DMS53 treated with DMSO at 0.1 percent for 48 hours (cell line): ENCODE measurements around the gene CLEC4D.
"Not testable (repeated sequence)": the region's sequence is repeated elsewhere in the genome, so short reads cannot be mapped to it uniquely, and the experiment has no call there.

Source experiments
- DNase-seq: peaks from one replicate; lab custom pipeline; 2025; ENCODE audit not compliant: unreplicated experiment; lab: John Stamatoyannopoulos, UW

CLEC4D gene

GRCh38 chr12:8527250-8528130 lies 14.2 kb downstream of the CLEC4D start:
- no peak for DNase-seq

- no peak for DNase-seq
Measured at GRCh38 chr12:8532045-8532444, 18.7 kb downstream of the CLEC4D start.

DNA sequence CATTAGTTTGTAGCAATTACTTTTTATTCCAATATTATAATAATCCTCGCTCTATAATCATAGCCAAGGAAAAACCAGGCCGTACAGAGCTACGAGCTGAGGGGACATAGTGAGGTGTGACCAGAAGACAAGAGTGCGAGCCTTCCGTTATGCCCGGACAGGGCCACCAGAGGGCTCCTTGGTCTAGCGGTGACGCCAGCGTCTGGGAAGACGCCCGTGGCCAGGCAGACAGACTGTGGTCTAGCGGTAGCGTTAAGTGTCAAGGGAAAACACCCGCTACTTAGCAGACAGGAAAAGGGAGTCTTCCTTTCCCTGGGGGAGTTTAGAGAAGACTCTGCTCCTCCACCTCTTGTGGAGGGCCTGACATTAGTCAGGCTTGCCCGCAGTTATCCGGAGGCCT lies 24.5 kb downstream of the CLEC4D start:
- not testable (repeated sequence) for DNase-seq

DNA sequence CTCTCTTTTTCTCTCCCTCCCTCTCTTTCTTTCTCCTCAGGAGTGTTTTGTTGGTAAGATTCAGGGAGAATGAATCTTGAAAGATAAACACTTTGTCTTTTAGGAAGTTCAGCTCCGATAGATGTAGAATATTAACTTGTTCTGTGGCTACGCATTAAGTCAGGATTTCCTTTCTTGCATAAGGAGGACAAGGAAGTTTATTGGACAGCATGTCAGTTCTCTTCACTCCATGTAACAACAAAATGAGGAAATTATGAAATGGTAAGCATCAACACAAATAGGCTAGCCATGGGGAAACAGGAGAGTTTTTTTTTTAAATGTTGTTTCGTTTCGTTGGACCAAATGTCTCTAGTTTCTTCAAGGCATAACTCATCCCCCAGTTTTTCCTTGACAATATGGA lies 27.5 kb downstream of the CLEC4D start, which contains the start of gene CLEC4E:
Gene CLEC4E, minus strand, starts transcription at position 75 of the 400 bp plus-strand sequence. CDS start 108 bp downstream, outside the sequence.
- DNase-seq = not testable (repeated sequence)

- no peak for DNase-seq
Measured at GRCh38 chr12:8541562-8541961, 28.3 kb downstream of the CLEC4D start.

GRCh38 chr12:8544295-8544694 lies 31.0 kb downstream of the CLEC4D start:
- peak; percentile 65 for DNase-seq

- DNase-seq = no peak
Measured at GRCh38 chr12:8546591-8546990, 33.3 kb downstream of the CLEC4D start.

DNA sequence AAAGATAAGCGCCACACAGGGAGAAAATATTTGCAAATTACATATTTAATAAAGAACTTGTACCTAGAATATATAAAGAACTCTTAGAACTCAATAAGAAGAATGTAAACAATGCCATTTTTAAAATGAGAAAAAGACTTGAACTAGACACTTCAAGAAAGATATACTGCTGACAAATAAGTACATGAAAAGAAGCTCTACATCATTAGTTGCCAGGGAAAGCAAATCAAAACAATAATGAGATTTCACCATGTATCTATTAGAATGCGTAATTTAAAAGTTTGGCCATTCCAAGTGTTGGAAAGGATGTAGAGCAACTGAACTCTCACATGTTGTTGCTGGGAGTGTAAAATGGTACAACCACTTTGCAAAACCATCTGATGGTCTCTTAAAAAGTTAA lies 34.3 kb downstream of the CLEC4D start:
- DNase-seq = no peak

DNA sequence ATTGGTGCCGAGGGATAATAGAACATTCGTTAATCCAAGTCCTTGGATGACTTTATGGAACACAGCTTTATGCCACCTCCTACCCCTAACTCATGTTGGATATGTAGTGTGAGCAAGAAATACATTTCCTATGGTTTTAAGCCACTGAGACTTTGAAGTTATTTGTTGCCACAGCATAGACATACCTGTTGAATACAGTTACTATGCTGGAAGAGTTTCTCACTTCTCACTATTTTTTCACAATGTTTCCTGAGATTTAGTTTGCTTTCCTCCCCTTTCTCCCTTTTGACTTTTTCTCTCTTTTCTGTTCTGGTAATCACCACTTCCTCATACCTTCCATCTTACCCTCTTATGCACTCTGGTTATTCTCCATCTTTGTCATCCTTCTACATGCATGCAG lies 34.9 kb downstream of the CLEC4D start:
- DNase-seq = no peak

DNA sequence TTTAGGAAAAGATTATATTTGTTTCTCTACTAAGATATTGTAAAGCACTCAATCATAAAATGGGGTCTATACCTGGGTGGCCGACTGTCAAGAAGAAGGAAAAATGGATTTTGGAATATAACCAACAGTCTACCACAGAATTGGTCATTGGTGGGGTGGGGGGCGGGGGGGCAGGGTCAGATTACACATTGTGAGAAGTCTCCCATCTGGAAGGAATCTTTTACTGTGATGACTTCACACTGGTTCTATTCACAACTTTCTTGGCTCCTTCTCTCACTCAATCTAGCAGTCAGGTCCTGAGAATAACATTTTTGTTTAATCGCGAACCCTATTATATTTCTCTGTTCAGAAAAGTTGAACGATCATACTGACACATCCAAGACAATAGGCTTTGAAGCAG lies 36.1 kb downstream of the CLEC4D start:
- DNase-seq = no peak

GRCh38 chr12:8553088-8553627 lies 39.9 kb downstream of the CLEC4D start:
- DNase-seq = no peak

DNA sequence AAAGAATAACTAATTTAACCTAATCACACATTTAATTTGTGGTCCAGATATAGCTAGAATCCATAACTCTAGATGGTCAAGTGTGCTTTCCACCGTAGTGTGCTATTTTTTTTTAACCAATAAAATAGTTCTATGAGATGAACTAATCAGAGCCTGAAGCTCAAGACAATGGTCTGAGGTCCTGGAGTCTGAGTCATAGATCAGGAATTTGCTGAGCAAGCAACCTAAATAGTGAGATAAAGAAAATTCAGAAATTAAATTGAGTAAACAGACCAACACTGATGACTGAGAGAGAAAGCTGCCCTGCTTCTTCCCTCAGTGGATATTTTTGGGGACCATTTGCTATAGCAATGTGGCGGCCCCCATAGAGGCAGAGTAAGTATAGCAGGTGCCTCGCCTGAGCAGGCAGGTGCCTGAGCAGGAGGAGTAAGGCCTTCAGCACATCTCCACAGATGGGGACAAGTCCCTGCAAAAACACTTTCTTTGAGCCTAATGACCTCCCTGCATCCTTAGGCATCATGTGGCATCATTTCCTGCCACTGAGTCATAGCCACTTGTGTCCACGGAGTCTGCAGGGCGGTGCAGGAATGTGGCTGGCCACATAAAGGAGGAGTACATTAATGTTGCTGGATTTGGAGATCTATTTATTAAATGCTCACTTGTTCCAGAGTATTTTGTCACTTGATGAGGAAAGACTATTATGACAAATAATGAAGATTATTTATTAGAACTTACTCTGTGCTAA lies 41.3 kb downstream of the CLEC4D start:
- DNase-seq = no peak

DNA sequence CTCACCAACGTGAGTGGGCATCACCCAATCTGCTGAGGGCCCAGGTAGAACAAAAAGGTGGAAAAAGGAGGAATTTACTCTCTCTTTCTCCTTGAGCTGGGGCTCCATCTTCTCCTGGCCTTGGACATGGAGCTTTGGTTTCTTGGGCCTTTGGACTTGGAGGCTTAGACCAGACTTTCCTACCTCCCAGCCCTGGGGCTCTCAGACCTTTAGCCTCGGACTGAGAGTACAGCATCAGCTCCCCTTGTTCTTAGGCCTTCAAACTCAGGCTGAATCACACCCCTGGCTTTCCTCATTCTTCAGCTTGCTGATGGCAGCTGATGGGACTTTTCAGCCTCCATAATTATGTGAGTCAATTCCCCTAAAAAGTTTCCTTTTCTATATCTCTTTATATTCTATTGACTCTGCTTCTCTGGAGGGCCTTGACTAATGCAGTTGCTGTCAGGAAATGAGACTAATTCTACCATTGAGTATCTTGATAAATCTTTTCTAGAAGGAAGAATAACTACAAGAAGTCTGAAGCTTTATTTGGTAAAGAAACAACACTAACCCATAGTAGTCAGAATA lies 43.3 kb downstream of the CLEC4D start:
- no peak for DNase-seq

GRCh38 chr12:8559676-8560075 lies 46.4 kb downstream of the CLEC4D start:
- no peak for DNase-seq

DNA sequence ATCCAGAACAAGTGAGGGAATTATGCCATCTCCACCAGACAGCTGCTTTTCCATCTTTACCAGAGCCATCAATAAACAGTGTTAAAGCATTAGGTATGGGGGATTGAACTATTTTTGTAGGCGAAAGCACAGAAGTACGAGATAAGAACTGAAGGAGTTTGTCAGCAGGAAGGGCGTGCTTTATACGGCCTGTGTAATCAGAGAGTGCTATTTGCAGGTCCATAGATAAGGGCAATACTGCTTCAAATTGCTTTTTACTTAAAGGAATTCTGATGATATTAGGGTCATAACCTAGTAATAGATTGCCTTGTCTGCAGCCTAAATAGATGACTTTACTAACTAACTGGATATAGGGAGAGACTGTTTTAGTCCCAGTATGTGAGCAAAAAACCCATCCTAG lies 47.7 kb downstream of the CLEC4D start:
- DNase-seq = no peak

GRCh38 chr12:8562310-8562709 lies 49.0 kb downstream of the CLEC4D start:
- DNase-seq = no peak

DNA sequence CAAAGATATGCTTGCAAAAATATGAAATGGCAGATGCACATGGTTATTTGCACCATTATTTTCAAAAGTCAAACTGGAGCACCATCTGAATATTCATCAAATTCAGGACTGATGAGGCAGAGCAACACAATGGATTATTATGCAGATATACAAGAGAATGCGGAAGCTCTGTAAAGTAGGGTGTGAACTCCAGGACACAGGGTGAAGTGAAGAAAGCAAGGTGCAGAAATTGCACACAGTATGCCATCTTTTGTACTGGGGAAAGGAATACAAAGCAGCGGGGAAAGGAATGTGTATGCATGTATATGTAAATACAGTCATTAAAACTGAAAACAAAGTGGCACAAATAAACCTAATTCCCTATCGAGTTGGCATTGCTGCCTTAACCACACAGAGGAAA lies 50.1 kb downstream of the CLEC4D start:
- DNase-seq = no peak

- DNase-seq = peak; percentile 29
Measured at GRCh38 chr12:8564656-8565055, 51.4 kb downstream of the CLEC4D start.

DNA sequence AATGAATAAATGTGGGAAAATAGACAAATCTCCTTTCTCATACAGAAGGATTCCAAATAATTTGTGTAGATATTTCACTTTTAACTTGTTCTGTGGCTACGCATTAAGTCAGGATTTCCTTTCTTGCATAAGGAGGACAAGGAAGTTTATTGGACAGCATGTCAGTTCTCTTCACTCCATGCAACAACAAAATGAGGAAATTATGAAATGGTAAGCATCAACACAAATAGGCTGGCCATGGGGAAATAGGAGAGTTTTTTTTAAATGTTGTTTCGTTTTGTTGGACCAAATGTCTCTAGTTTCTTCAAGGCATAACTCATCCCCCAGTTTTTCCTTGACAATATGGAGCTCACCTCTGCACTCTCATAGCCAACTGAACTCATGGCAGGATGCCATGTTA lies 52.7 kb downstream of the CLEC4D start:
- not testable (repeated sequence) for DNase-seq

DNA sequence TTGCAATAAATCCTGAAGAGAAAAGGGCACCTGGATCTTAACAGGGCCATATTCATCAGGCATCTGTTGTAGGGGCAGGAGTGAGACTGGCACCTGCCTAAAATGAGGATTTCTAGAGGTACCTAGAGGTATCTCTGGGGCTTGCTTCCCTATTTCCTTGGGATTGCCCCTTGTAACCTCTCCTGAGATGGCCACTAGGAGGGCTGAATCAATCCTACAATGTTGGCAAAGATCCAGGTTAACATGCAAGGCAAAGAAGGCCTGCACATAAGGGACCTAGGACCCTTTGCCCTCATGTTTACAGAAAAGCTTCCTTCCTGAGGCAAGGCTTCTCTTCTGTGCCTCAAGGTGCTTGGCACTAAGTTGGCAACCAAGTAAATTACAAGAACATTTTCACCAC lies 53.2 kb downstream of the CLEC4D start:
- no peak for DNase-seq
